OCI-LY7 (cell line): ENCODE measurements around the gene ACKR4. TPM values are rescaled to one million over a fixed set of nuclear protein-coding genes. Genes with fewer than 3 reads are reported as not detected.

Experiments
- BruUV-seq: library from RNA; stranded (reverse); fragments of 400-500 nt; replicated peaks from 2 replicates; lab custom pipeline; 2021; lab: Mats Ljungman, UMichigan
- CTCF ChIA-PET: fragments of 300-600 bp; sonication (Branson Sonifier 250); formaldehyde crosslinking; loops from one replicate; lab custom pipeline; 2022; ENCODE audit warnings: antibody characterized with exemption; ENCODE audit not compliant: unreplicated experiment; lab: Charles Lee
- POLR2A ChIA-PET: fragments of 300-600 bp; sonication (Branson Sonifier 250); formaldehyde crosslinking; loops from one replicate; lab custom pipeline; 2022; ENCODE audit warnings: antibody characterized with exemption; lab: Charles Lee
- DNase-seq: peaks from one replicate; pipeline ENCODE4 v3.0.0-alpha.2; 2015; ENCODE audit warnings: low spot score
- H2AFZ ChIP-seq: fragments of 200-600 bp; sonication (generic), shearing (Covaris generic); 2 replicates; pipeline ENCODE4 v1.6.1; 2014; ENCODE audit warnings: mild to moderate bottlenecking, antibody characterized with exemption, low read length, moderate library complexity
- H3K27ac ChIP-seq: fragments of 200-600 bp; sonication (generic); 2 replicates; pipeline ENCODE4 v1.5.1; 2014; ENCODE audit warnings: mixed run types, low read depth, mild to moderate bottlenecking, moderate library complexity, low read length, inconsistent platforms; ENCODE audit not compliant: poor library complexity, severe bottlenecking
- H3K36me3 ChIP-seq: fragments of 200-600 bp; sonication (generic); 2 replicates; pipeline ENCODE4 v1.6.1; 2014; ENCODE audit warnings: mild to moderate bottlenecking, antibody characterized with exemption, low read length, moderate library complexity, mixed read lengths; ENCODE audit not compliant: insufficient read depth
- H3K4me1 ChIP-seq: fragments of 200-600 bp; sonication (generic); 2 replicates; pipeline ENCODE4 v1.5.1; 2014; ENCODE audit warnings: mild to moderate bottlenecking, low read length; ENCODE audit not compliant: insufficient read depth, poor library complexity, severe bottlenecking
- H3K4me2 ChIP-seq: fragments of 200-600 bp; sonication (generic); 2 replicates; pipeline ENCODE4 v1.6.1; 2014; ENCODE audit warnings: mild to moderate bottlenecking, low read length
- H3K4me3 ChIP-seq: fragments of 200-600 bp; sonication (generic); 2 replicates; pipeline ENCODE4 v1.5.1; 2014; ENCODE audit warnings: mild to moderate bottlenecking, low read depth, low read length; ENCODE audit not compliant: poor library complexity, severe bottlenecking
- H3K79me2 ChIP-seq: fragments of 200-600 bp; sonication (generic); 2 replicates; pipeline ENCODE4 v1.6.1; 2016; ENCODE audit warnings: low read depth, mild to moderate bottlenecking, low read length, moderate library complexity, mixed read lengths; ENCODE audit not compliant: insufficient read depth
- H3K9me2 ChIP-seq: fragments of 200-600 bp; sonication (generic); 2 replicates; pipeline ENCODE4 v1.6.1; 2016; ENCODE audit warnings: mild to moderate bottlenecking, low read length, mixed read lengths; ENCODE audit not compliant: insufficient read depth
- H3K9me3 ChIP-seq: fragments of 200-600 bp; sonication (generic); 2 replicates; pipeline ENCODE4 v1.6.1; 2014; ENCODE audit warnings: mild to moderate bottlenecking, mixed run types, low read length, mixed read lengths
- H4K20me1 ChIP-seq: fragments of 200-600 bp; sonication (generic); 2 replicates; pipeline ENCODE4 v1.6.1; 2014; ENCODE audit warnings: mild to moderate bottlenecking, antibody characterized with exemption, low read length, moderate library complexity, mixed read lengths; ENCODE audit not compliant: insufficient read depth
- EZH2phosphoT487 ChIP-seq: fragments of 200-600 bp; sonication (generic); IDR thresholded peaks from 2 replicates; pipeline ENCODE4 v1.6.1; 2018; ENCODE audit warnings: low read depth, borderline replicate concordance, mild to moderate bottlenecking, mixed run types, antibody characterized with exemption, low read length, moderate library complexity, mixed read lengths
- intact Hi-C: fragments of 100-400 bp; cut with micrococcal nuclease; formaldehyde crosslinking; loops from one replicate; pipeline ENCODE4 v1.10.0; 2022; ENCODE audit not compliant: unreplicated experiment
- total RNA-seq, 2 experiments: library from RNA; depleted of rRNA in 1 of 2; stranded (reverse); fragments of >200 nt in 1 of 2; shearing (Covaris generic) in 1 of 2; gene quantifications; 2 replicates each; pipeline ENCODE4 v1.2.3, GENCODE V29; 2014 to 2022
- TF ChIP-seq, protein P1 (sequence below): fragments of 200-600 bp; sonication (generic); conservative IDR thresholded peaks from 2 replicates; pipeline ENCODE4 v1.5.1; 2014; ENCODE audit warnings: mild to moderate bottlenecking, antibody characterized with exemption, low read length, moderate library complexity, mixed read lengths

The ACKR4 gene
- total RNA-seq, 2 experiments from 2014 or later: 2.4 to 2.5 TPM

DNA sequence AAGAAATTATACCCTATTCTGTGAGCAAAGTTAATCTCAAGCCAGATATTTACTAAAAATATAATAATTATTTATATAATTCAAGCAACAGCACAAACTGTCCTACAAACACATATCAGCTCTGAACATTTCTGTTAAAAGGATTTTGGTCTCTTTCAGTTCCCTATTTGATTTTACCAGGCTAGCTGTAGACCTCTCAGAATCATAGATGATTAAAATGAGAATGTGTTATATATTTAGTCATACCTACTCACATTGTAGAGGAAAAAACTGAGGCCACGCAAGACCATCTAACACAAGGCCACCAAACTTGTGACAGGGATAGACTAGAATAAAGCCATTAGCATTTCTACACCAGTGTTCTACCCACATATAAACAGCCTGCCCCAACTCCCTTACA is 28.5 kb downstream of the ACKR4 start:
- Histone ChIP-seq H4K20me1 (no peaks in the 10 kb centered on the region), H3K27ac (peak overlapping the region; percentile 78), H3K9me2 (no peaks in the 10 kb centered on the region), H3K9me3 (no peaks in the 10 kb centered on the region), H3K4me1 (peaks cover 47% of the 10 kb centered on the region), H3K79me2 (no peaks in the 10 kb centered on the region), H3K4me2 (peak overlapping the region; percentile 54), H2AFZ (peak overlapping the region; percentile 30; the same call in 1 of the 2 replicates), H3K4me3 (peak overlapping the region; percentile 7), H3K36me3 (peaks cover 35% of the 10 kb centered on the region)
- intact Hi-C loops: loop anchor here (5.0 kb wide), 1 partner anchor 208 kb away; the partner anchor contains the start of gene DNAJC13
- CTCF ChIA-PET: interaction anchor here (0.7 to 0.9 kb wide), 2 partner anchors 10 to 11 kb away, joined by 3 read pairs; no protein-coding TSS in a partner anchor
- peak; percentile 55 for DNase-seq
- POLR2A ChIA-PET: interaction anchor here (0.7 to 2.2 kb wide), 13 partner anchors 10 to 309 kb away, joined by 3 to 14 read pairs (median 3); no protein-coding TSS in a partner anchor
- BruUV-seq: no TSS peak
- TF ChIP-seq, protein P1, sequence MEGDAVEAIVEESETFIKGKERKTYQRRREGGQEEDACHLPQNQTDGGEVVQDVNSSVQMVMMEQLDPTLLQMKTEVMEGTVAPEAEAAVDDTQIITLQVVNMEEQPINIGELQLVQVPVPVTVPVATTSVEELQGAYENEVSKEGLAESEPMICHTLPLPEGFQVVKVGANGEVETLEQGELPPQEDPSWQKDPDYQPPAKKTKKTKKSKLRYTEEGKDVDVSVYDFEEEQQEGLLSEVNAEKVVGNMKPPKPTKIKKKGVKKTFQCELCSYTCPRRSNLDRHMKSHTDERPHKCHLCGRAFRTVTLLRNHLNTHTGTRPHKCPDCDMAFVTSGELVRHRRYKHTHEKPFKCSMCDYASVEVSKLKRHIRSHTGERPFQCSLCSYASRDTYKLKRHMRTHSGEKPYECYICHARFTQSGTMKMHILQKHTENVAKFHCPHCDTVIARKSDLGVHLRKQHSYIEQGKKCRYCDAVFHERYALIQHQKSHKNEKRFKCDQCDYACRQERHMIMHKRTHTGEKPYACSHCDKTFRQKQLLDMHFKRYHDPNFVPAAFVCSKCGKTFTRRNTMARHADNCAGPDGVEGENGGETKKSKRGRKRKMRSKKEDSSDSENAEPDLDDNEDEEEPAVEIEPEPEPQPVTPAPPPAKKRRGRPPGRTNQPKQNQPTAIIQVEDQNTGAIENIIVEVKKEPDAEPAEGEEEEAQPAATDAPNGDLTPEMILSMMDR: no peak
- no peak for TF ChIP-seq EZH2phosphoT487

DNA sequence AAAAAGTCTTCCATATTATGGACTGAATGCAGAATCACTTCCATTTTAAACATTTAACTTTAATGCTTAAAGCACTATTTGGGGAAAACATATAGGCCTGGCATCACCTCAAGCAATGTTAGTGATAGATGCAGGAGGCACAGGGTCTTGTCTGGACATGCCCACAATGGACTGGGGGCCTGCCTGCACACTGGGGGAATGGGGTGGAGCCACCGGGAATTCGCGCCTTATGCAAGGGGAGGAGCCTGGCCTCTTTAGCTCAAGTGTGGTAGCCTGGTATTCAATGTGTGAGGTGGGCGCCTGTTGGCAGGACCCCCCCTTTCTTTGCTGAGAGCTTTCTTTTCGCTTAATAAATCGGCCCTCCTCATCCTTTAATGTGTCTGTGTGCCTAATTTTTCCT is 29.9 kb downstream of the ACKR4 start:
- BruUV-seq: no TSS peak
- no peak for TF ChIP-seq EZH2phosphoT487
- TF ChIP-seq, protein P1: no peak
- POLR2A ChIA-PET: interaction anchor here (1.8 to 2.1 kb wide), 2 partner anchors 9 to 79 kb away, joined by 4 to 14 read pairs; no protein-coding TSS in a partner anchor
- no peaks in the 10 kb centered on the region for H3K9me3 ChIP-seq
- no peaks in the 10 kb centered on the region for H3K79me2 ChIP-seq
- CTCF ChIA-PET: no interaction called here
- H2AFZ ChIP-seq: no peak overlapping the region
- H3K4me2 ChIP-seq: no peak overlapping the region
- no peaks in the 10 kb centered on the region for H4K20me1 ChIP-seq
- H3K36me3 ChIP-seq: peaks cover 30% of the 10 kb centered on the region
- DNase-seq: no peak
- no peak overlapping the region for H3K4me3 ChIP-seq
- no peak overlapping the region for H3K27ac ChIP-seq
- intact Hi-C loops: loop anchor here (5.0 kb wide), 1 partner anchor 210 kb away; the partner anchor contains the start of gene DNAJC13
- peaks cover 41% of the 10 kb centered on the region for H3K4me1 ChIP-seq
- H3K9me2 ChIP-seq: no peaks in the 10 kb centered on the region

DNA sequence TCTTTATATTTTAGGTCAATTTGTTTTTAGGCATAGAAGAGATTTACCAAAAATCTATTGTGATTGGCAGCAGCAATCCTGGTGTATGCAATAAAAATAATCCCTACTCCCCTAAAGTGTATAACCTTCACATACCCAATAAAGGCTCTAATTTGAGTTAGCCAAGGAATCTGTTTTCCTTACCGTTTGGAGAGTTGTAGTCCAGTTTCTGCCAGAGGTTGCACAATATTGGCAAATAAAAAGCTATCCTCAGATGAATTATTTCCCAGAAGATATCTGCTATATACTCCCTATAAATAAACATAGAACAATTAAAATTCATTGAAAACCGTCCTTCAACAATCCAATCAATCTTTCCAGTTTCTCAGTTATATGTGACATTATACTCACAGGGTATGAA is 31.1 kb downstream of the ACKR4 start:
- no peak for TF ChIP-seq EZH2phosphoT487
- TF ChIP-seq, protein P1: no peak
- DNase-seq: no peak
- intact Hi-C loops: loop anchor here (5.0 kb wide), 1 partner anchor 211 kb away; the partner anchor contains the start of gene DNAJC13
- Histone ChIP-seq H4K20me1 (no peaks in the 10 kb centered on the region), H3K36me3 (peaks cover 30% of the 10 kb centered on the region), H2AFZ (no peak overlapping the region), H3K4me2 (no peak overlapping the region), H3K9me3 (no peaks in the 10 kb centered on the region), H3K4me1 (peaks cover 29% of the 10 kb centered on the region), H3K4me3 (no peak overlapping the region), H3K79me2 (no peaks in the 10 kb centered on the region), H3K9me2 (no peaks in the 10 kb centered on the region), H3K27ac (no peak overlapping the region)
- no TSS peak for BruUV-seq
- ChIA-PET CTCF (no interaction called here), POLR2A (no interaction called here)
